ENCODE results near the gene NEDD4L. TPM values are rescaled to one million over a fixed set of nuclear protein-coding genes. Genes with fewer than 3 reads are reported as not detected.

The NEDD4L gene
- total RNA-seq, 2 experiments from 2014 or later = 3.2 to 3.3 TPM

DNA sequence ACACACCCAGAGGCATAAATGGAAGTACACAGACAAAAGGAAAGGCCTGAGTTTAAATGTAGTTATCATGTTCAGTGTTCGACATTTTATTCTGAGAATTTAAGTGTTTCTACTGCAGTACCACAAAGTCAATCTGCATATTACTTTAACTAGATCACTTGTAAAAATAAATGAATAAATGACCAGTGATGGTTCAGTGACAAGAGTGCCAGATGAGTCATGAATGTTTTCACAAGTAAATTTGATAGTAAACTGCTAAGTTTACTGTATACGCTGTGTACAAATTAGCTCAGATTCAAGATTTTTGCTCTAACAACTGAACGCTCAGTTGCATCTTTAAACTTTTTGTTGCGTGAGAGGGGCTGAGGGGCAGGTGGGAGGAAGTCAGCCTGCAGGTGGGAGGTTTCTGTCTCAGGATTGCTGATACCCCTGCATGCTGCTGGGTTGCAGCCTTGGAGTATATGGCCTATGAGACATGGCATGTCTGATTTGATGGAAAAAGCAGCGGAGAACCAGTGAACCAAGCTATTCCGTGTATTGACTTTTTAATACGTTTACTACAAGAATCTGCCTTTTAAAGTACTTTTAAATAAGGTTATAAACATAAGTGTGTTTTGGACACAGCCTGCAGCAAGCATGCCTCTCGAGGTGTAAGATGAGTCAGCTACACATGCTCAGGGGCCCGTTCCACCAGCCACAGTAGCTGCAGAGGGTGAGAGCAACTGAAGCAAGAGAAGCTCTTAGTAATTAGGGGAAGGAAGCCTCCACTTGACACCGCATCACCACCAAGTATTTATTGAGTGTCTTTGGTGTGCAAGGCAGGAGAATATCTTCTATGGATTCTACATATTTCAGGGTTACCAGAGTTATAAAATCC lies 245.1 kb downstream of the NEDD4L start:
- Histone ChIP-seq H2AFZ (ENCODE audit: low read length) (no peak overlapping the region), H3K4me3 (ENCODE audit: low read depth, low read length, poor library complexity, severe bottlenecking) (no peak overlapping the region), H3K36me3 (ENCODE audit: insufficient read depth, low read length) (no peaks in the 10 kb centered on the region), H3K9me2 (ENCODE audit: insufficient read depth, low read length) (no peaks in the 10 kb centered on the region), H3K4me2 (ENCODE audit: low read length) (no peak overlapping the region), H3K9me3 (ENCODE audit: low read length) (no peaks in the 10 kb centered on the region), H3K27ac (ENCODE audit: low read depth, low read length, poor library complexity, severe bottlenecking) (no peak overlapping the region), H3K79me2 (ENCODE audit: insufficient read depth, low read depth, low read length) (no peaks in the 10 kb centered on the region), H3K4me1 (ENCODE audit: insufficient read depth, low read length, poor library complexity, severe bottlenecking) (no peaks in the 10 kb centered on the region), H4K20me1 (ENCODE audit: insufficient read depth, low read length) (no peaks in the 10 kb centered on the region)
- POLR2A ChIA-PET = no interaction called here
- BruUV-seq (replicated peaks) = no TSS peak
- CTCF ChIA-PET (ENCODE audit: unreplicated experiment) = no interaction called here
- DNase-seq (ENCODE audit: low spot score) = no peak
- TF ChIP-seq EZH2phosphoT487 (IDR thresholded peaks at IDR 0.05; ENCODE audit: borderline replicate concordance, low read depth, low read length) = no peak
- TF ChIP-seq, protein P1, sequence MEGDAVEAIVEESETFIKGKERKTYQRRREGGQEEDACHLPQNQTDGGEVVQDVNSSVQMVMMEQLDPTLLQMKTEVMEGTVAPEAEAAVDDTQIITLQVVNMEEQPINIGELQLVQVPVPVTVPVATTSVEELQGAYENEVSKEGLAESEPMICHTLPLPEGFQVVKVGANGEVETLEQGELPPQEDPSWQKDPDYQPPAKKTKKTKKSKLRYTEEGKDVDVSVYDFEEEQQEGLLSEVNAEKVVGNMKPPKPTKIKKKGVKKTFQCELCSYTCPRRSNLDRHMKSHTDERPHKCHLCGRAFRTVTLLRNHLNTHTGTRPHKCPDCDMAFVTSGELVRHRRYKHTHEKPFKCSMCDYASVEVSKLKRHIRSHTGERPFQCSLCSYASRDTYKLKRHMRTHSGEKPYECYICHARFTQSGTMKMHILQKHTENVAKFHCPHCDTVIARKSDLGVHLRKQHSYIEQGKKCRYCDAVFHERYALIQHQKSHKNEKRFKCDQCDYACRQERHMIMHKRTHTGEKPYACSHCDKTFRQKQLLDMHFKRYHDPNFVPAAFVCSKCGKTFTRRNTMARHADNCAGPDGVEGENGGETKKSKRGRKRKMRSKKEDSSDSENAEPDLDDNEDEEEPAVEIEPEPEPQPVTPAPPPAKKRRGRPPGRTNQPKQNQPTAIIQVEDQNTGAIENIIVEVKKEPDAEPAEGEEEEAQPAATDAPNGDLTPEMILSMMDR (conservative IDR thresholded peaks at IDR 0.05; ENCODE audit: low read length) = no peak
- intact Hi-C loops (cut with micrococcal nuclease; ENCODE audit: unreplicated experiment) = no loop called here

DNA sequence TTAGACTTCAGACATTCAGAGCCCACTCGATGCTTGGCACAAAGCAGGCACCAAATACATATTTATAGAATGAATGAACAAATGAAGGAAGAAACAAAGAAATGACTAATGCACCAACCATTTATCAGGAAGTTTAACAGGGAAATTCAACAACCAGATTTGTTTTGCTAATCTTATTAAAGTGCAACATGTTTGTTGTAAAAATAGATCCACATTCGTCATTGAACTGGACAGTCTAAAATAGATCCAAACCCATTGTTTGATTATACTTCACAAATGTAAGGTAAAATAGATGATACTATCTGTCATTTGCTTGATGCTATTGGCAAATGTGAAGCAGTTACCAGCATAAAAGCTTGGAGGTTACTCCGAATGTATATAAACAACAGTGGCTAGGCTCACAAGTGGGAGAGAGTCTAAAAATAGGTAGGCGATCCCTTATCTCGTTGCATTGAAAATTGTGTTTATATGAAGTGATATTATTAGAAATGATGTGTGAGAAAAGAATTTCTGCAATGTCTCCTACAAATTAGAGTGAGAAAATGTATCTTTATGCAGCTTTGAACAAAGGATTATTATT lies 246.2 kb downstream of the NEDD4L start:
- Histone ChIP-seq H3K79me2 (ENCODE audit: insufficient read depth, low read depth, low read length) (no peaks in the 10 kb centered on the region), H2AFZ (ENCODE audit: low read length) (no peak overlapping the region), H3K4me2 (ENCODE audit: low read length) (no peak overlapping the region), H3K27ac (ENCODE audit: low read depth, low read length, poor library complexity, severe bottlenecking) (no peak overlapping the region), H4K20me1 (ENCODE audit: insufficient read depth, low read length) (no peaks in the 10 kb centered on the region), H3K9me2 (ENCODE audit: insufficient read depth, low read length) (no peaks in the 10 kb centered on the region), H3K4me3 (ENCODE audit: low read depth, low read length, poor library complexity, severe bottlenecking) (no peak overlapping the region), H3K9me3 (ENCODE audit: low read length) (no peaks in the 10 kb centered on the region), H3K4me1 (ENCODE audit: insufficient read depth, low read length, poor library complexity, severe bottlenecking) (no peaks in the 10 kb centered on the region), H3K36me3 (ENCODE audit: insufficient read depth, low read length) (no peaks in the 10 kb centered on the region)
- no TSS peak for BruUV-seq (replicated peaks)
- CTCF ChIA-PET (ENCODE audit: unreplicated experiment) = no interaction called here
- TF ChIP-seq, protein P1 (conservative IDR thresholded peaks at IDR 0.05; ENCODE audit: low read length) = no peak
- TF ChIP-seq EZH2phosphoT487 (IDR thresholded peaks at IDR 0.05; ENCODE audit: borderline replicate concordance, low read depth, low read length) = no peak
- no peak for DNase-seq (ENCODE audit: low spot score)
- POLR2A ChIA-PET = no interaction called here
- intact Hi-C loops (cut with micrococcal nuclease; ENCODE audit: unreplicated experiment) = no loop called here

DNA sequence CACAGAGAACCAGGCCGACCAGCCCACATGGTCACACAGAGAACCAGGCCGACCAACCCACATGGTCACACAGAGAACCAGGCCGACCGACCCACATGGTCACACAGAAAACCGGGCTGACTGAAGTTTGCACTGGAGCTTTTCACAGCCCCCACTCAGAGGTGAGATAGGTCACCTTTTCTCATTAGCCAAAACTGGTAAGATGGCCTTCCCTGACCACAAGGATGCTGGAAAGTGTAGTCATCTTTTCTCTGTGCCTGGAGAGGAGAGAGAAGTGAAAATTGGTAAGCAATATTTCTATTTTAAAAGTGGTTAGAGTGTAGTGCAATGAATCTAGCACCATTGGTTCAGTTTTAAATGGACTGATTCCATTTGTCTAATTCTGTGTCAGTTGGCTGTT lies 247.1 kb downstream of the NEDD4L start:
- no peaks in the 10 kb centered on the region for H3K79me2 ChIP-seq (ENCODE audit: insufficient read depth, low read depth, low read length)
- H4K20me1 ChIP-seq (ENCODE audit: insufficient read depth, low read length) = no peaks in the 10 kb centered on the region
- no peak overlapping the region for H3K27ac ChIP-seq (ENCODE audit: low read depth, low read length, poor library complexity, severe bottlenecking)
- TF ChIP-seq, protein P1 (conservative IDR thresholded peaks at IDR 0.05; ENCODE audit: low read length) = no peak
- TF ChIP-seq EZH2phosphoT487 (IDR thresholded peaks at IDR 0.05; ENCODE audit: borderline replicate concordance, low read depth, low read length) = no peak
- no peak overlapping the region for H3K4me2 ChIP-seq (ENCODE audit: low read length)
- no peaks in the 10 kb centered on the region for H3K9me2 ChIP-seq (ENCODE audit: insufficient read depth, low read length)
- H3K9me3 ChIP-seq (ENCODE audit: low read length) = no peaks in the 10 kb centered on the region
- no TSS peak for BruUV-seq (replicated peaks)
- no peak overlapping the region for H3K4me3 ChIP-seq (ENCODE audit: low read depth, low read length, poor library complexity, severe bottlenecking)
- no peaks in the 10 kb centered on the region for H3K4me1 ChIP-seq (ENCODE audit: insufficient read depth, low read length, poor library complexity, severe bottlenecking)
- no peaks in the 10 kb centered on the region for H3K36me3 ChIP-seq (ENCODE audit: insufficient read depth, low read length)
- ChIA-PET CTCF (ENCODE audit: unreplicated experiment) (no interaction called here), POLR2A (no interaction called here)
- intact Hi-C loops (cut with micrococcal nuclease; ENCODE audit: unreplicated experiment) = no loop called here
- no peak overlapping the region for H2AFZ ChIP-seq (ENCODE audit: low read length)
- DNase-seq (ENCODE audit: low spot score) = no peak

Data from OCI-LY7 (cell line).